ENCODE data around the gene PCDHB5. TPM values are rescaled to one million over a fixed set of nuclear protein-coding genes. Genes with fewer than 3 reads are reported as not detected.
"Not testable (repeated sequence)": the region's sequence is repeated elsewhere in the genome, so short reads cannot be mapped to it uniquely, and the experiment has no call there.

Gene PCDHB5
- total RNA-seq, 2 donors from 2014 or later = 0.10 to 0.66 TPM

GRCh38 chr5:141121985-141122384 is 13.0 kb upstream of the PCDHB5 start:
- H3K4me1 ChIP-seq = no peaks in the 10 kb centered on the region
- no peak overlapping the region for H3K27ac ChIP-seq
- no peak overlapping the region for H3K9ac ChIP-seq (ENCODE audit: low read depth in 2 of 2, low read length in 2 of 2)
- H3K4me3 ChIP-seq = no peak overlapping the region
- H3K9me3 ChIP-seq = no peaks in the 10 kb centered on the region
- intact Hi-C loops (cut with DNase I) = no loop called here
- no peak for TF ChIP-seq CTCF (IDR thresholded peaks at IDR 0.05)
- H3K27me3 ChIP-seq = no peaks in the 10 kb centered on the region
- no peaks in the 10 kb centered on the region for H3K36me3 ChIP-seq
- no peak for DNase-seq

- H3K9me3 ChIP-seq; H3K27me3 ChIP-seq; DNase-seq; H3K27ac ChIP-seq; H3K36me3 ChIP-seq; H3K4me1 ChIP-seq; H3K4me3 ChIP-seq; H3K9ac ChIP-seq (ENCODE audit: low read depth in 2 of 2, low read length in 2 of 2); intact Hi-C loops (cut with DNase I): not testable (repeated sequence)
Observed at GRCh38 chr5:141123396-141124135, 11.4 kb upstream of the PCDHB5 start.

GRCh38 chr5:141127305-141127704 is 7.7 kb upstream of the PCDHB5 start:
- H3K9ac ChIP-seq (ENCODE audit: low read depth in 2 of 2, low read length in 2 of 2) = no peak overlapping the region
- no peaks in the 10 kb centered on the region for H3K36me3 ChIP-seq
- DNase-seq = no peak
- intact Hi-C loops (cut with DNase I) = no loop called here
- H3K9me3 ChIP-seq = no peaks in the 10 kb centered on the region
- no peak overlapping the region for H3K4me3 ChIP-seq
- no peak for TF ChIP-seq CTCF (IDR thresholded peaks at IDR 0.05)
- H3K27ac ChIP-seq = no peak overlapping the region
- H3K27me3 ChIP-seq = no peaks in the 10 kb centered on the region
- H3K4me1 ChIP-seq = no peaks in the 10 kb centered on the region

- no peaks in the 10 kb centered on the region for H3K4me1 ChIP-seq
- no peaks in the 10 kb centered on the region for H3K9me3 ChIP-seq
- H3K36me3 ChIP-seq = no peaks in the 10 kb centered on the region
- H3K27ac ChIP-seq = no peak overlapping the region
- DNase-seq = no peak
- no peak overlapping the region for H3K9ac ChIP-seq (ENCODE audit: low read depth in 2 of 2, low read length in 2 of 2)
- intact Hi-C loops (cut with DNase I) = no loop called here
- no peak for TF ChIP-seq CTCF (IDR thresholded peaks at IDR 0.05)
- no peak overlapping the region for H3K4me3 ChIP-seq
- no peaks in the 10 kb centered on the region for H3K27me3 ChIP-seq
Observed at GRCh38 chr5:141135718-141136266, 786 bp downstream of the PCDHB5 start.

GRCh38 chr5:141137346-141137745 is 2.3 kb downstream of the PCDHB5 start:
- H3K9me3 ChIP-seq; DNase-seq; H3K27me3 ChIP-seq; H3K4me1 ChIP-seq; H3K9ac ChIP-seq (ENCODE audit: low read depth in 2 of 2, low read length in 2 of 2); intact Hi-C loops (cut with DNase I); H3K4me3 ChIP-seq; H3K36me3 ChIP-seq; H3K27ac ChIP-seq: not testable (repeated sequence)

- H3K4me3 ChIP-seq = no peak within 1 kb of the TSS
- no peaks in the 10 kb centered on the region for H3K9me3 ChIP-seq
- no peaks in the 10 kb centered on the region for H3K36me3 ChIP-seq
- no peak for DNase-seq
- no peak within 1 kb of the TSS for H3K27ac ChIP-seq
- no peak for TF ChIP-seq CTCF (IDR thresholded peaks at IDR 0.05)
- intact Hi-C loops (cut with DNase I) = no loop called here
- no peaks in the 10 kb centered on the region for H3K27me3 ChIP-seq
- no peak within 1 kb of the TSS for H3K9ac ChIP-seq (ENCODE audit: low read depth in 2 of 2, low read length in 2 of 2)
- H3K4me1 ChIP-seq = no peaks in the 10 kb centered on the region
Observed at GRCh38 chr5:141149812-141150211, 14.8 kb downstream of the PCDHB5 start, which contains the start of gene PCDHB6. Gene PCDHB6 (plus strand): TSS chr5:141150057. CDS start chr5:141150258, 201 bp downstream.

Data from colonic mucosa (tissue), 4 donors.